Myometrial cell (primary cell): ENCODE measurements around the gene CNOT6L. TPM values are rescaled to one million over a fixed set of nuclear protein-coding genes. Genes with fewer than 3 reads are reported as not detected.

ENCODE experiments used
- total RNA-seq: library from RNA; depleted of rRNA; stranded (reverse); fragments of >200 nt; gene quantifications from 2 replicates; pipeline ENCODE4 v1.2.3, GENCODE V29; 2015

Gene CNOT6L
- total RNA-seq: 2.6 and 6.0 TPM in 2 replicates

DNA sequence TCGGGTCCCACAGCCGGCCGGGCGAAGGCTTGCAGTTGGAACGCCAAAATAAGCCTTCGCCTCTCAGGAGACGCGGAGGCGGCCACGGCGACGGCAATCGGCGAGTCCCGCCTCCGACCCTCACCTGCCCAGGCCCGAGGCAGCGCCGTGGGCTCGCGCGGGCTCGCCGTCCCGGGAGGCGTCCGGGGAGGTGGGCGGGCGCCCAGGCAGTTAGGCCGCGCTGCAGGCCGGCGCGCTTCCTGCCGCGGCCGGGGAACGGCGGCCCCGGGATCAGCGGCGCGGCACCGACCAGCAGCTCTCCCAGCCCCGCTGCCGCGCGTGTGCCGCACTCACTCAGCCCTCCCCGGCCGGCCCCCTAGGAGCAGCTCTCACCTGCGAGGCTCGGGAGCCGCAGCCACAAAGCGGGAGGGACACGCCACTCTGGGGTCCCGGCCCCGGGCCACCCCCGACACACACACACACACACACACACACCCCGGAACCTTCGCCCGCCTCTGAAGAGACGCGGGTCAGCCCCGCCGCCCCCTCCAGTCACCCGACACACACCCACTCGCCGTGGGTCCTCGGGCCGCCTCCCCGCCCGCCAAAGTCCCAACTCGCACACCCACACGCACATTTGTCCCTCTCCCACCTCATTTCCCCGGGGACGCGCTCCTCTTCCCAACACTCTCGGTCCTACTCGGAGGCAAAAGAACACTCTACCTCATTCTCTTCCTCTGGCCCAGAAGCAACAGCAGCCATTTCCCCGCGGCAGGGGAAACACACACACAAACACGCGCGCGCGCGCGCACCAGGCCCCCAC lies at the start of gene CNOT6L:
CNOT6L (minus strand) TSS at position 767 of the 802 bp plus-strand sequence; CDS start at position 707, 60 bp downstream.

DNA sequence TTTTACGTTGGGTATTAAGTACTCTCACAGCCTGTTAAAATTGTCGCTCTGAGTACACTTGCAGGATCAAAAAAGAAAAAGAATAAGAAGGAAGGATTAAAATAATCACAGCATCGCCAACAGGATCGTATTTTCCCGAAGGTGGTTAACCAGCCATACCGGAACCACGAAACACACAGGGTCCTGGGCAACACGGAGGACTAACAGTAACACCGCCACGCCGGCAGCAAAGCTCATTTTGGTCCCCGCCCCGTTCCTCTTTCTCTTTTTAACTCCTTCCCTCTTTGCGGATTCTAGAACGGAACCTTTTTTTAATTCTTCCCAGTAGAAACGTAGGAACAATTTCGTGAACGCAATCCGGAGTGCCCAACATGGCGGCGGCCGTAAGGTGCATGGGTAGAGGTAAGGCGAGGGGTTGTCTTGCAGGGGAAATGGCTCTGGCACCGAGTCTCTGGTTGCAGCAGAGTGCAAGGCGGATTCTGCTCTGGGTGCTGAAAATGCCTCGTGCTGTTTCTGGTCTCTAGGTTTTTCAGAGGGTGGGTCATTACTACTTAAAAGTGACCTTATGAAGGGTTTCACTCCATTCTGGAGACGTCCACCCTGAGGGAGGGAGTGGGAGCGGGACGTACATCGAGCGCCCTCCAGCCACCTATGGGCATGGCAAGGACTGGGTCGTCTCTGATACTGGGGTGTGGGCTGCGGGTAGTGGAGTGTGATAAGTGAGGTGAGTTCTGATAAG lies 43.5 kb upstream of the CNOT6L start, which contains the start of gene MRPL1:
MRPL1 (plus strand) TSS at position 353 of the 739 bp plus-strand sequence; CDS start at position 372, 19 bp downstream.

Other genes starting within 250 kb of the CNOT6L start
- gene CXCL13, start 213.5 kb downstream of the CNOT6L start, total RNA-seq: not detected in 2 replicates
- 32.9 and 37.2 TPM in 2 replicates for gene MRPL1, start 43.5 kb upstream of the CNOT6L start, total RNA-seq
- 1.2 and 3.2 TPM in 2 replicates for gene FRAS1, start 238.0 kb upstream of the CNOT6L start, total RNA-seq